Mesendoderm (in vitro differentiated cells): ENCODE measurements around the gene TMEM72.

Experiments
- DNase-seq: peaks from one replicate; pipeline ENCODE4 v3.0.0; 2013
- H2AK5ac ChIP-seq: 2 replicates; pipeline ENCODE4 v1.6.1; 2013; ENCODE audit warnings: low read length, inconsistent platforms
- H2BK120ac ChIP-seq: 2 replicates; pipeline ENCODE4 v1.6.1; 2013; ENCODE audit warnings: low read depth, mild to moderate bottlenecking, low read length, moderate library complexity, mixed read lengths
- H2BK15ac ChIP-seq: replicated peaks from 2 replicates; pipeline ENCODE4 v1.6.1; 2013; ENCODE audit warnings: low read depth, mild to moderate bottlenecking, moderate library complexity
- H2BK5ac ChIP-seq: 2 replicates; pipeline ENCODE4 v1.6.1; 2013; ENCODE audit warnings: low read length, inconsistent platforms
- H3K18ac ChIP-seq: 2 replicates; pipeline ENCODE4 v1.6.1; 2013; ENCODE audit warnings: mild to moderate bottlenecking, low read length, mixed read lengths
- H3K23ac ChIP-seq: one replicate; pipeline ENCODE4 v1.6.1; 2013; ENCODE audit warnings: low read length
- H3K27ac ChIP-seq: 2 replicates; pipeline ENCODE4 v1.5.1; 2013; ENCODE audit warnings: low read depth, mild to moderate bottlenecking, inconsistent platforms, low read length, moderate library complexity
- H3K27me3 ChIP-seq: 2 replicates; pipeline ENCODE4 v1.6.1; 2013; ENCODE audit warnings: low read length, control low read depth, mild to moderate bottlenecking, inconsistent platforms; ENCODE audit not compliant: insufficient read depth, poor library complexity
- H3K36me3 ChIP-seq: 2 replicates; pipeline ENCODE4 v1.6.1; 2013; ENCODE audit warnings: low read length, inconsistent platforms; ENCODE audit not compliant: control insufficient read depth, insufficient read depth
- H3K4ac ChIP-seq: one replicate; pipeline ENCODE4 v1.6.1; 2013; ENCODE audit warnings: low read depth, mild to moderate bottlenecking, low read length, moderate library complexity
- H3K4me1 ChIP-seq: 2 replicates; pipeline ENCODE4 v1.6.1; 2013; ENCODE audit warnings: low read depth, low read length, inconsistent platforms; ENCODE audit not compliant: control insufficient read depth
- H3K4me2 ChIP-seq: 2 replicates; pipeline ENCODE4 v1.6.1; 2013; ENCODE audit warnings: low read length
- H3K4me3 ChIP-seq: 2 replicates; pipeline ENCODE4 v1.5.1; 2013; ENCODE audit warnings: mild to moderate bottlenecking, low read length
- H3K56ac ChIP-seq: one replicate; pipeline ENCODE4 v1.6.1; 2013; ENCODE audit warnings: low read length
- H3K79me1 ChIP-seq: 2 replicates; pipeline ENCODE4 v1.6.1; 2013; ENCODE audit warnings: low read length, inconsistent platforms
- H3K79me2 ChIP-seq: 2 replicates; pipeline ENCODE4 v1.6.1; 2013; ENCODE audit warnings: mild to moderate bottlenecking, low read length; ENCODE audit not compliant: control insufficient read depth, insufficient read depth
- H3K9ac ChIP-seq: 2 replicates; pipeline ENCODE4 v1.6.1; 2013; ENCODE audit warnings: low read length, inconsistent platforms
- H4K5ac ChIP-seq: one replicate; pipeline ENCODE4 v1.6.1; 2013; ENCODE audit warnings: low read length
- H4K8ac ChIP-seq: one replicate; pipeline ENCODE4 v1.6.1; 2013; ENCODE audit warnings: low read depth, mild to moderate bottlenecking, control low read depth, low read length, moderate library complexity
- WGBS: extraction: QIAGEN DNeasy Blood & Tissue Kit; methylation state at CpG from one replicate; pipeline ENCODE4 v1.1.7; 2013; ENCODE audit warnings: low lambda C conversion rate, missing lambda C conversion rate; ENCODE audit not compliant: insufficient coverage; ENCODE audit errors: extremely low coverage; 5-methylcytosine and 5-hydroxymethylcytosine counted together

TMEM72 gene

DNA sequence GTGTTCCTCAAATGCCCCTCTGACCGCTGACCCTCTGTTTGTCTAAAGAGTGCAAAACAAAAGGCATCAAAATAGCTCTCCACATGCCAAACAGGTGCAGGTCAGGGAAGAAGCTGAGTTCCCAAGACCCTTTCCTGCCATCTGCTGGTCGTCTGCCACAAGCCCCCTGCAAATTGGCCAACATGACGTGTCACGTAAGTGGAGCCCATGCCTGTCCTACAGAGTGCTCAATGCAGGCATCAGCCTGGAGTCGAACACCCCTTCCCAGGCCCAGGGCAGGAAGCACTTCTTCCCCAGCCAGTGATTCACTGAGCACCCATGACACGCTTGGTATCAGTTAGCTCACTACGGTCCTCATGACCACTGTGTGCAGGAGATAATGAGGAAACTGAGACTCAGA, 14.1 kb downstream of the TMEM72 start:
- no peak overlapping the region for H3K4ac ChIP-seq
- H3K79me2 ChIP-seq: no peaks in the 10 kb centered on the region
- H3K36me3 ChIP-seq: no peaks in the 10 kb centered on the region
- H3K4me2 ChIP-seq: no peak overlapping the region
- H2BK5ac ChIP-seq: no peak overlapping the region
- H2BK15ac ChIP-seq: no peak overlapping the region
- H3K23ac ChIP-seq: no peak overlapping the region
- no peak overlapping the region for H4K5ac ChIP-seq
- no peak overlapping the region for H2AK5ac ChIP-seq
- peak; percentile 88 for DNase-seq
- H3K18ac ChIP-seq: no peak overlapping the region
- H3K4me3 ChIP-seq: no peak overlapping the region
- H3K27me3 ChIP-seq: no peaks in the 10 kb centered on the region
- no peak overlapping the region for H2BK120ac ChIP-seq
- no peaks in the 10 kb centered on the region for H3K79me1 ChIP-seq
- H3K56ac ChIP-seq: no peak overlapping the region
- H4K8ac ChIP-seq: no peak overlapping the region
- no peak overlapping the region for H3K27ac ChIP-seq
- no CpG with 5 or more reads among the region's 7 CpGs for WGBS
- no peaks in the 10 kb centered on the region for H3K4me1 ChIP-seq
- no peak overlapping the region for H3K9ac ChIP-seq

DNA sequence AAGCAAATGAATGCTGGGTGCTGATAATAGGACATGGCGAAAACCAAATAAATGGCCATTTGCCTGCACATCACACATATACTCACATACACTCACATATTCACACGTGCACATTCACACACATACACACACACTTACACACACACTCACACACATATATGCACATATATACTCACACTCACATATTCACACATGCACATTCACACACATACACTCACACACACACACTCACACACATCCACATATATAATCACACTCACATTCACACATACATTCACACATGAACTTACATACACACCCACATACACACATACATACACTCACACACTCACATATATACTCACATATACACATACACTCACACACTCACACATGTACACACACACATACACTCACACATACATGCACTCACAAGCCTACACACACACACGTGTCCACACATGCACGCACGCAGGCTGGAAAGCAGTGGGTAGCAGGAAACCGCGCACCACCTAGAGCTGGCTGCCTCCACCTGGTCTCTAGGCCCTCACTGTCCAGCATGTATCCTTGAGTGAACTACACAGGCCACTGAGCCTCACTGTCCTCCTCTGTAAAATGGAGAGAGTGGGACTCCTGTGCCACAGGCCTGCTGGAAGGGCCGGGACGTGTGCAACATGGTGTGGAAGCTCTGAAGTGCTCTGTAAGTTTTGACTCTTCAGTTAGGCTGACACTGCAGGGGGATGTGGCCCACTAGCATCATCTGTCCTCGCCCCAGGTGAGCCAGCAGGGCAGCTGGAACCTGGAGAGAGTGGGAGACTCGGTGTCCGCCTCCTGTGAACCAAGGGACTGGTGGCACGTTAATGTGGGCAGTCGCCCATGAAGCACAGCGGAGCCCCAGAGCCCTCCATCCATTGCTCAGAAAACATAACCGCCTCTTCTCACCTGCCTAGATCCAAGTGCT, 14.9 kb downstream of the TMEM72 start:
- Histone ChIP-seq H3K4ac (no peak overlapping the region), H3K36me3 (no peaks in the 10 kb centered on the region), H3K79me2 (no peaks in the 10 kb centered on the region), H3K4me3 (no peak overlapping the region), H2BK120ac (no peak overlapping the region), H3K4me1 (no peaks in the 10 kb centered on the region), H3K4me2 (no peak overlapping the region), H2AK5ac (no peak overlapping the region), H3K23ac (no peak overlapping the region), H3K56ac (no peak overlapping the region), H4K5ac (no peak overlapping the region), H2BK5ac (no peak overlapping the region), H3K27ac (no peak overlapping the region), H3K9ac (no peak overlapping the region), H4K8ac (no peak overlapping the region), H2BK15ac (no peak overlapping the region), H3K79me1 (no peaks in the 10 kb centered on the region), H3K27me3 (no peaks in the 10 kb centered on the region), H3K18ac (no peak overlapping the region)
- DNase-seq: no peak
- no CpG with 5 or more reads among the region's 16 CpGs for WGBS

DNA sequence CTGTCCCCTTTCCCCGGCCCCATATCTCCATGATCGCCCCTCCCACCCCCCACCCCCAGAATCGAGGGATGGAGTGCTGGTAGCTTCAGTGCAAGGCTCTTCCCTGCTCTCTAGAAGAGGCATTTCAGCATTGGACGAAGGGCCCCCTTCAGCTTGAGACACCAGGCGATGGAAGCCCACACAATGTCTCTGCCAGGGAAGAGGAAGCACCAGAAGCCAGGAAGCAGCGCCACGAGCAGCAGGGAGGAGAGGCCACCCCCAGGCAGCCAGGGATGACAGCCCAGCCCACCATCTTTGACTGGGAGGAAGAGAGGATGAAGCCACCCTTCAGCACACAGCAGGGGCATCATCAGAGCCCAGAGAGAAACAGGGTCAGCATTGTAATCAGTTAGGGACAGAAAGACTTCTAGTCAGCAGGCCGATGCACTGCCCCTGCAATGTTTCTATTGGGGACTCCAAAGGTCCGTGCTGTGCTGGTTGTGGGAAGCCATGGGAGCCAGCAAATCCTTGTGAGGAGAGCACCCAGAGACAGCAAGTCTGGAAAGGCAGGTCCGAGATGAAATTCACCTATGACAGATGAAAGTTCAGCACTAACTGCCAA, 15.7 kb downstream of the TMEM72 start:
- H2BK5ac ChIP-seq: no peak overlapping the region
- DNase-seq: no peak
- H3K79me2 ChIP-seq: no peaks in the 10 kb centered on the region

DNA sequence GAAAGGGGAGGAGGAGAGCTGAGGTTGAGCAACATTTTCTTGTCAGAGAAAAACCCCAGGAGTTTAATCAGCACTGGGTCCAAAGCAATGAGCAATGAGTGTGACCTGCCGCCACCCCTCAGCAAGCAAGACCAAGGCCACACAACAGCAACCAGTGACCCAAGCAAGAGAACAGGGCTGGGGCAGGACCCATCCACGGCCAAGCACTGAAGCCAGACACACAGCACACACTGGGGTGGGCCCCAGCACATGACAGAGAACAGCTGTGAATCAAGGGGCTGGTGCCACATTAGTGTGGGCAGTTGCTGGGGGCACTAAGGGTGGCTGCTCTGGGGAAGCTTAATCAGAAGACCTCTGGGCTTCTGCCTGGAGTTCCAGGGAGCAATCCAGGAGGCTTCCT, 16.2 kb downstream of the TMEM72 start:
- Histone ChIP-seq H2BK120ac (no peak overlapping the region), H3K27ac (no peak overlapping the region), H3K79me1 (no peaks in the 10 kb centered on the region), H3K27me3 (no peaks in the 10 kb centered on the region), H3K23ac (no peak overlapping the region), H4K5ac (no peak overlapping the region), H3K56ac (no peak overlapping the region), H3K79me2 (no peaks in the 10 kb centered on the region), H3K4me2 (no peak overlapping the region), H3K36me3 (no peaks in the 10 kb centered on the region), H3K4ac (no peak overlapping the region), H4K8ac (no peak overlapping the region), H2BK15ac (no peak overlapping the region), H2BK5ac (no peak overlapping the region), H3K4me1 (no peaks in the 10 kb centered on the region), H3K18ac (no peak overlapping the region), H3K4me3 (no peak overlapping the region), H2AK5ac (no peak overlapping the region), H3K9ac (no peak overlapping the region)
- WGBS: no CpG with 5 or more reads among the region's 2 CpGs
- DNase-seq: no peak

More for the DNA sequence above, 15.7 kb downstream of the TMEM72 start:
- H3K27me3 ChIP-seq: no peaks in the 10 kb centered on the region
- no peaks in the 10 kb centered on the region for H3K36me3 ChIP-seq
- H3K4me3 ChIP-seq: no peak overlapping the region
- no peak overlapping the region for H3K9ac ChIP-seq
- no peak overlapping the region for H3K23ac ChIP-seq
- no peak overlapping the region for H4K5ac ChIP-seq
- WGBS: no CpG with 5 or more reads among the region's 10 CpGs
- no peak overlapping the region for H4K8ac ChIP-seq
- no peak overlapping the region for H3K4ac ChIP-seq
- no peak overlapping the region for H3K27ac ChIP-seq
- no peak overlapping the region for H3K18ac ChIP-seq
- no peak overlapping the region for H2BK15ac ChIP-seq
- H3K4me1 ChIP-seq: no peaks in the 10 kb centered on the region
- H3K79me1 ChIP-seq: no peaks in the 10 kb centered on the region
- H2BK120ac ChIP-seq: no peak overlapping the region
- no peak overlapping the region for H3K56ac ChIP-seq
- H2AK5ac ChIP-seq: no peak overlapping the region
- H3K4me2 ChIP-seq: no peak overlapping the region

DNA sequence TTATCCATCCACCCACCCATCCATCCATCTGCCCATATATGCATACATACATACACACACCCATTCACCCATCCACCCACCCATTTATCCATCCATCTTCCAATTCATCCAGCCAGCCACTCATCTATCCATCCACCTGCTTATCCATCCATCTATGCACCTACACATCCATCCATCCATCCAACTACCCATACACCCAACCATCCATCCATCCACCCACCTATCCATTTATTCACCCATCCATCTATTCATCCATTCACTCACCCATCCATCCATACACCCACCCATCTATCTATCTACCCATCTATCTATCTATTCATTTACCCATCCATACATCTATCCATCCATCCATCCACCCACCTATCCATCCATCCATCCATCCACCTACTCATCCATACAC, 17.3 kb downstream of the TMEM72 start:
- Histone ChIP-seq H3K27ac (no peak overlapping the region), H4K8ac (no peak overlapping the region), H3K27me3 (no peaks in the 10 kb centered on the region), H2AK5ac (no peak overlapping the region), H3K4ac (no peak overlapping the region), H3K36me3 (no peaks in the 10 kb centered on the region), H3K4me1 (no peaks in the 10 kb centered on the region), H3K18ac (no peak overlapping the region), H3K4me2 (no peak overlapping the region), H3K4me3 (no peak overlapping the region), H2BK5ac (no peak overlapping the region), H4K5ac (no peak overlapping the region), H3K9ac (no peak overlapping the region), H3K56ac (no peak overlapping the region), H3K23ac (no peak overlapping the region), H2BK120ac (no peak overlapping the region), H3K79me2 (no peaks in the 10 kb centered on the region), H3K79me1 (no peaks in the 10 kb centered on the region), H2BK15ac (no peak overlapping the region)
- DNase-seq: no peak
